Common myeloid progenitor, CD34-positive (primary cell): ENCODE data around the gene ZFAND3.

Experiments
- CTCF ChIA-PET: fragments of 350-600 bp; sonication (Branson Sonifier 250); formaldehyde crosslinking; loops from one replicate; lab custom pipeline; 2021; ENCODE audit warnings: antibody characterized with exemption; lab: Charles Lee
- POLR2A ChIA-PET: fragments of 350-600 bp; sonication (Branson Sonifier 250); formaldehyde crosslinking; loops from one replicate; lab custom pipeline; 2021; ENCODE audit warnings: antibody characterized with exemption; lab: Charles Lee
- DNase-seq, 3 donors: peaks; one replicate each; pipeline versions ENCODE4 v3.0.0 to v3.0.0-alpha.2; 2013
- H3K27ac ChIP-seq, 2 experiments: 1 replicate in 1 of 2; 2 replicates in 1 of 2; pipeline ENCODE4 v1.7.0; 2013; ENCODE audit warnings: inconsistent platforms in 2 of 2, low read length in 2 of 2, mild to moderate bottlenecking in 2 of 2, low read depth in 1 of 2, moderate library complexity in 1 of 2; ENCODE audit not compliant: severe bottlenecking in 2 of 2, insufficient read depth in 1 of 2, poor library complexity in 1 of 2
- H3K27me3 ChIP-seq, 5 experiments: replicated peaks in 2 of 5; 1 replicate in 3 of 5; 2 replicates in 2 of 5; pipeline versions ENCODE4 v1.6.1 to v1.7.0; 2013; ENCODE audit warnings: low read length in 4 of 5, mild to moderate bottlenecking in 2 of 5, moderate library complexity in 2 of 5, inconsistent platforms in 1 of 5; ENCODE audit not compliant: insufficient read depth in 5 of 5, control insufficient read depth in 4 of 5
- H3K36me3 ChIP-seq, 4 experiments: 1 replicate in 2 of 4; 2 replicates in 2 of 4; pipeline versions ENCODE4 v1.6.1 to v1.7.0; 2013; ENCODE audit warnings: low read length in 3 of 4, control low read depth in 1 of 4, mild to moderate bottlenecking in 1 of 4; ENCODE audit not compliant: control insufficient read depth in 4 of 4, insufficient read depth in 4 of 4
- H3K4me1 ChIP-seq, 4 experiments: 1 replicate in 3 of 4; 2 replicates in 1 of 4; pipeline versions ENCODE4 v1.6.1 to v1.7.1; 2013; ENCODE audit warnings: low read length in 3 of 4, mild to moderate bottlenecking in 3 of 4, control low read depth in 1 of 4, inconsistent platforms in 1 of 4, moderate library complexity in 1 of 4; ENCODE audit not compliant: control insufficient read depth in 4 of 4, insufficient read depth in 4 of 4; ENCODE audit errors: control extremely low read depth in 1 of 4
- H3K4me3 ChIP-seq, 7 experiments: 1 replicate in 4 of 7; 2 replicates in 3 of 7; pipeline versions ENCODE4 v1.5.1 to v1.7.0; 2013; ENCODE audit warnings: mild to moderate bottlenecking in 7 of 7, low read length in 6 of 7, moderate library complexity in 6 of 7, inconsistent platforms in 2 of 7, low read depth in 2 of 7, control low read depth in 1 of 7; ENCODE audit not compliant: insufficient read depth in 4 of 7, control insufficient read depth in 1 of 7; ENCODE audit errors: extremely low read depth in 1 of 7
- H3K9me3 ChIP-seq, 5 experiments: 1 replicate in 4 of 5; 2 replicates in 1 of 5; pipeline versions ENCODE4 v1.6.1 to v1.7.1; 2013; ENCODE audit warnings: low read length in 4 of 5, mild to moderate bottlenecking in 2 of 5, inconsistent platforms in 1 of 5, low read depth in 1 of 5, moderate library complexity in 1 of 5; ENCODE audit not compliant: control insufficient read depth in 4 of 5, insufficient read depth in 2 of 5; ENCODE audit errors: control extremely low read depth in 1 of 5
- WGBS: methylation state at CpG from one replicate; pipeline ENCODE4 v1.1.5; 2013; ENCODE audit not compliant: insufficient coverage; 5-methylcytosine and 5-hydroxymethylcytosine counted together

Gene ZFAND3

GRCh38 chr6:38144365-38144945, 324.9 kb downstream of the ZFAND3 start:
- Histone ChIP-seq H3K27ac (no peak overlapping the region), H3K9me3 (no peaks in the 10 kb centered on the region), H3K4me1 (peaks cover 0 to 6% (median 0%) of the 10 kb centered on the region in 4 experiments), H3K36me3 (peaks cover 0 to 21% (median 3%) of the 10 kb centered on the region in 4 experiments), H3K27me3 (no peaks in the 10 kb centered on the region), H3K4me3 (no peak overlapping the region)
- WGBS, result 92% methylated on average over 2 of the region's 5 CpGs
- ChIA-PET CTCF (interaction anchor here (1.0 kb wide), 1 partner anchor 45 kb away, joined by 3 read pairs; no protein-coding TSS in a partner anchor), POLR2A (no interaction called here)
- DNase-seq, result no peak

- Histone ChIP-seq H3K36me3 (peaks cover 0 to 29% (median 1%) of the 10 kb centered on the region in 4 experiments), H3K4me1 (peaks cover 0 to 6% (median 0%) of the 10 kb centered on the region in 4 experiments), H3K4me3 (no peak overlapping the region), H3K9me3 (no peaks in the 10 kb centered on the region), H3K27ac (no peak overlapping the region), H3K27me3 (no peaks in the 10 kb centered on the region)
- DNase-seq, result no peak
- POLR2A ChIA-PET, result no interaction called here
- WGBS, result 87% methylated on average over 7 of the region's 8 CpGs
- CTCF ChIA-PET, result interaction anchor here (1.2 kb wide), 1 partner anchor 20 kb away, joined by 3 read pairs; no protein-coding TSS in a partner anchor
Measured at GRCh38 chr6:38146021-38146733, 326.6 kb downstream of the ZFAND3 start.

GRCh38 chr6:38146734-38147027, 327.2 kb downstream of the ZFAND3 start:
- CTCF ChIA-PET, result interaction anchor here (1.2 kb wide), 1 partner anchor 20 kb away, joined by 3 read pairs; no protein-coding TSS in a partner anchor

GRCh38 chr6:38148606-38149005, 329.1 kb downstream of the ZFAND3 start:
- ChIA-PET POLR2A (no interaction called here), CTCF (no interaction called here)
- Histone ChIP-seq H3K27me3 (no peaks in the 10 kb centered on the region), H3K4me3 (no peak overlapping the region), H3K36me3 (peaks cover 0 to 38% (median 13%) of the 10 kb centered on the region in 4 experiments), H3K4me1 (peaks cover 0 to 6% (median 0%) of the 10 kb centered on the region in 4 experiments), H3K9me3 (no peaks in the 10 kb centered on the region), H3K27ac (no peak overlapping the region)
- no peak for DNase-seq
- WGBS, result 33% methylated on average over 1 of the region's 2 CpGs

More at GRCh38 chr6:38146734-38147027, 327.2 kb downstream of the ZFAND3 start:
- no peaks in the 10 kb centered on the region for H3K27me3 ChIP-seq
- H3K36me3 ChIP-seq, result peaks cover 0 to 32% (median 3%) of the 10 kb centered on the region in 4 experiments
- peaks cover 0 to 6% (median 0%) of the 10 kb centered on the region in 4 experiments for H3K4me1 ChIP-seq
- H3K9me3 ChIP-seq, result no peaks in the 10 kb centered on the region
- H3K27ac ChIP-seq, result no peak overlapping the region
- no CpG with 5 or more reads among the region's 1 CpG for WGBS
- POLR2A ChIA-PET, result no interaction called here
- no peak for DNase-seq
- H3K4me3 ChIP-seq, result no peak overlapping the region

GRCh38 chr6:38149531-38149930, 330.0 kb downstream of the ZFAND3 start:
- Histone ChIP-seq H3K9me3 (no peaks in the 10 kb centered on the region), H3K27ac (no peak overlapping the region), H3K4me1 (peaks cover 0 to 8% (median 2%) of the 10 kb centered on the region in 4 experiments), H3K4me3 (no peak overlapping the region), H3K36me3 (peaks cover 0 to 38% (median 13%) of the 10 kb centered on the region in 4 experiments), H3K27me3 (no peaks in the 10 kb centered on the region)
- no peak for DNase-seq
- ChIA-PET CTCF (interaction anchor here (0.8 kb wide), 1 partner anchor 16 kb away, joined by 3 read pairs; no protein-coding TSS in a partner anchor), POLR2A (interaction anchor here (0.6 kb wide), 2 partner anchors 26 to 250 kb away, joined by 3 to 8 read pairs; no protein-coding TSS in a partner anchor)
- 100% methylated on average over 1 of the region's 2 CpGs for WGBS

GRCh38 chr6:38150021-38150420, 330.5 kb downstream of the ZFAND3 start:
- POLR2A ChIA-PET, result interaction anchor here (0.6 kb wide), 2 partner anchors 25 to 249 kb away, joined by 3 to 8 read pairs; no protein-coding TSS in a partner anchor

More at GRCh38 chr6:38150021-38150420, 330.5 kb downstream of the ZFAND3 start:
- CTCF ChIA-PET, result interaction anchor here (0.8 kb wide), 1 partner anchor 15 kb away, joined by 3 read pairs; no protein-coding TSS in a partner anchor
- H3K4me3 ChIP-seq, result no peak overlapping the region
- H3K36me3 ChIP-seq, result peaks cover 0 to 38% (median 13%) of the 10 kb centered on the region in 4 experiments
- no peak for DNase-seq
- WGBS, result 95% methylated on average over 3 of the region's 3 CpGs
- no peaks in the 10 kb centered on the region for H3K9me3 ChIP-seq
- H3K27me3 ChIP-seq, result no peaks in the 10 kb centered on the region
- H3K27ac ChIP-seq, result no peak overlapping the region
- peaks cover 0 to 13% (median 6%) of the 10 kb centered on the region in 4 experiments for H3K4me1 ChIP-seq
